Ishikawa (cell line): ENCODE data around the gene MCM10.

Experiments
- CEBPB ChIP-seq: IDR thresholded peaks from 2 replicates; pipeline ENCODE4 v1.6.1; 2012
- CREB1 ChIP-seq: IDR thresholded peaks from 2 replicates; pipeline ENCODE4 v1.6.1; 2012; ENCODE audit warnings: low read depth
- EGR1 ChIP-seq: IDR thresholded peaks from 2 replicates; pipeline ENCODE4 v1.6.1; 2012
- EP300 ChIP-seq: IDR thresholded peaks from 2 replicates; pipeline ENCODE4 v1.6.1; 2012; ENCODE audit warnings: borderline replicate concordance
- FOXM1 ChIP-seq: IDR thresholded peaks from 2 replicates; pipeline ENCODE4 v1.6.1; 2012; ENCODE audit warnings: low read depth, borderline replicate concordance
- NFIC ChIP-seq: IDR thresholded peaks from 2 replicates; pipeline ENCODE4 v1.6.1; 2012
- RAD21 ChIP-seq: IDR thresholded peaks from 2 replicates; pipeline ENCODE4 v1.6.1; 2012; ENCODE audit warnings: low read depth
- TAF1 ChIP-seq: IDR thresholded peaks from 2 replicates; pipeline ENCODE4 v1.6.1; 2012; ENCODE audit warnings: low read depth, mild to moderate bottlenecking
- TCF12 ChIP-seq: IDR thresholded peaks from 2 replicates; pipeline ENCODE4 v1.6.1; 2012; ENCODE audit warnings: low read depth
- TEAD4 ChIP-seq: IDR thresholded peaks from 2 replicates; pipeline ENCODE4 v1.6.1; 2012
- USF1 ChIP-seq: IDR thresholded peaks from 2 replicates; pipeline ENCODE4 v1.6.1; 2012
- YY1 ChIP-seq: IDR thresholded peaks from 2 replicates; pipeline ENCODE4 v1.6.1; 2012; ENCODE audit warnings: low read depth
- ZBTB7A ChIP-seq: IDR thresholded peaks from 2 replicates; pipeline ENCODE4 v1.6.1; 2012; ENCODE audit warnings: low read depth
- TF ChIP-seq, protein P1 (sequence below): IDR thresholded peaks from 2 replicates; pipeline ENCODE4 v1.6.1; 2012; ENCODE audit warnings: low read depth, mild to moderate bottlenecking
- TF ChIP-seq, protein P2 (sequence below): IDR thresholded peaks from 2 replicates; pipeline ENCODE4 v1.6.1; 2012

MCM10 gene

GRCh38 chr10:13144814-13145213 lies 16.5 kb upstream of the MCM10 start:
- TF ChIP-seq YY1, result no peak
- TF ChIP-seq FOXM1, result no peak
- TF ChIP-seq CEBPB, result no peak
- no peak for TF ChIP-seq EP300
- TF ChIP-seq USF1, result no peak
- TF ChIP-seq, protein P1, sequence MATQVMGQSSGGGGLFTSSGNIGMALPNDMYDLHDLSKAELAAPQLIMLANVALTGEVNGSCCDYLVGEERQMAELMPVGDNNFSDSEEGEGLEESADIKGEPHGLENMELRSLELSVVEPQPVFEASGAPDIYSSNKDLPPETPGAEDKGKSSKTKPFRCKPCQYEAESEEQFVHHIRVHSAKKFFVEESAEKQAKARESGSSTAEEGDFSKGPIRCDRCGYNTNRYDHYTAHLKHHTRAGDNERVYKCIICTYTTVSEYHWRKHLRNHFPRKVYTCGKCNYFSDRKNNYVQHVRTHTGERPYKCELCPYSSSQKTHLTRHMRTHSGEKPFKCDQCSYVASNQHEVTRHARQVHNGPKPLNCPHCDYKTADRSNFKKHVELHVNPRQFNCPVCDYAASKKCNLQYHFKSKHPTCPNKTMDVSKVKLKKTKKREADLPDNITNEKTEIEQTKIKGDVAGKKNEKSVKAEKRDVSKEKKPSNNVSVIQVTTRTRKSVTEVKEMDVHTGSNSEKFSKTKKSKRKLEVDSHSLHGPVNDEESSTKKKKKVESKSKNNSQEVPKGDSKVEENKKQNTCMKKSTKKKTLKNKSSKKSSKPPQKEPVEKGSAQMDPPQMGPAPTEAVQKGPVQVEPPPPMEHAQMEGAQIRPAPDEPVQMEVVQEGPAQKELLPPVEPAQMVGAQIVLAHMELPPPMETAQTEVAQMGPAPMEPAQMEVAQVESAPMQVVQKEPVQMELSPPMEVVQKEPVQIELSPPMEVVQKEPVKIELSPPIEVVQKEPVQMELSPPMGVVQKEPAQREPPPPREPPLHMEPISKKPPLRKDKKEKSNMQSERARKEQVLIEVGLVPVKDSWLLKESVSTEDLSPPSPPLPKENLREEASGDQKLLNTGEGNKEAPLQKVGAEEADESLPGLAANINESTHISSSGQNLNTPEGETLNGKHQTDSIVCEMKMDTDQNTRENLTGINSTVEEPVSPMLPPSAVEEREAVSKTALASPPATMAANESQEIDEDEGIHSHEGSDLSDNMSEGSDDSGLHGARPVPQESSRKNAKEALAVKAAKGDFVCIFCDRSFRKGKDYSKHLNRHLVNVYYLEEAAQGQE, result no peak
- no peak for TF ChIP-seq TAF1
- no peak for TF ChIP-seq RAD21
- TF ChIP-seq TCF12, result no peak
- TF ChIP-seq NFIC, result no peak
- no peak for TF ChIP-seq EGR1
- no peak for TF ChIP-seq TEAD4
- TF ChIP-seq CREB1, result no peak
- TF ChIP-seq, protein P2, sequence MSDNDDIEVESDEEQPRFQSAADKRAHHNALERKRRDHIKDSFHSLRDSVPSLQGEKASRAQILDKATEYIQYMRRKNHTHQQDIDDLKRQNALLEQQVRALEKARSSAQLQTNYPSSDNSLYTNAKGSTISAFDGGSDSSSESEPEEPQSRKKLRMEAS, result no peak
- no peak for TF ChIP-seq ZBTB7A

- TF ChIP-seq YY1 (no peak), NFIC (no peak), CEBPB (no peak), RAD21 (no peak), TEAD4 (no peak), ZBTB7A (no peak), CREB1 (no peak), EP300 (no peak), USF1 (no peak), TAF1 (no peak), TCF12 (no peak), EGR1 (no peak), FOXM1 (no peak)
- TF ChIP-seq, protein P1, result no peak
- TF ChIP-seq, protein P2, result no peak
Observed at GRCh38 chr10:13146379-13146778, 15.0 kb upstream of the MCM10 start.

GRCh38 chr10:13147161-13147560 lies 14.2 kb upstream of the MCM10 start:
- no peak for TF ChIP-seq RAD21
- TF ChIP-seq TAF1, result no peak
- no peak for TF ChIP-seq CREB1
- no peak for TF ChIP-seq USF1
- TF ChIP-seq FOXM1, result no peak
- TF ChIP-seq YY1, result no peak
- TF ChIP-seq ZBTB7A, result no peak
- TF ChIP-seq TEAD4, result no peak
- TF ChIP-seq NFIC, result no peak
- TF ChIP-seq, protein P2, result no peak
- no peak for TF ChIP-seq EGR1
- TF ChIP-seq CEBPB, result no peak
- no peak for TF ChIP-seq EP300
- TF ChIP-seq, protein P1, result no peak
- no peak for TF ChIP-seq TCF12

GRCh38 chr10:13152296-13152695 lies 9.1 kb upstream of the MCM10 start:
- TF ChIP-seq, protein P1, result no peak
- TF ChIP-seq NFIC, result no peak
- TF ChIP-seq YY1, result no peak
- TF ChIP-seq CEBPB, result no peak
- no peak for TF ChIP-seq CREB1
- no peak for TF ChIP-seq EGR1
- no peak for TF ChIP-seq USF1
- TF ChIP-seq TAF1, result no peak
- no peak for TF ChIP-seq TEAD4
- TF ChIP-seq ZBTB7A, result no peak
- no peak for TF ChIP-seq TCF12
- TF ChIP-seq, protein P2, result no peak
